NCI-H510A (cell line): Measurements from ENCODE around the gene OR6J1.
"Not testable (repeated sequence)": the region's sequence is repeated elsewhere in the genome, so short reads cannot be mapped to it uniquely, and the experiment has no call there.

Experiments used
- DNase-seq: peaks from one replicate; lab custom pipeline; 2025; lab: John Stamatoyannopoulos, UW

Gene OR6J1

DNA sequence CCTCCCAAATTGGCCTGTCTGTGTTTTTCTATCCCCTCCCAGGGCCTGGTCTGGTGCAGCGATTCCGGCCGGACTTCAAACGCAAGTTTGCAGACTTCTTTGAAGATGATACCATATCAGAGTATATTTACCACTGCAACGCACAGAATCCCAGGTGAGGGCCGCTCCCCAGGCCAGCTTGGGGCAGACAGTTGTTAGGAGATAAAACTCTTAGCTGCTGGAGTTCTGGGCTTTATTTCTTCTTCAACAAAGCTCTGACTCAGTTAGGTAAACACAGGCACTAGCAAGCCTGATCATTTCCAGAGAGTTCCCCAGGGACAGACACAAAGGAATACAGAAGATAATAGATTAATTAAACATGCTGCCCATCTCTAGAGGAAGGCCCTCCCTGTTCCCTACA is 37.8 kb downstream of the OR6J1 start:
- no peak for DNase-seq

- no peak for DNase-seq
Measured at GRCh38 chr14:22602862-22603261, 41.3 kb downstream of the OR6J1 start.

DNA sequence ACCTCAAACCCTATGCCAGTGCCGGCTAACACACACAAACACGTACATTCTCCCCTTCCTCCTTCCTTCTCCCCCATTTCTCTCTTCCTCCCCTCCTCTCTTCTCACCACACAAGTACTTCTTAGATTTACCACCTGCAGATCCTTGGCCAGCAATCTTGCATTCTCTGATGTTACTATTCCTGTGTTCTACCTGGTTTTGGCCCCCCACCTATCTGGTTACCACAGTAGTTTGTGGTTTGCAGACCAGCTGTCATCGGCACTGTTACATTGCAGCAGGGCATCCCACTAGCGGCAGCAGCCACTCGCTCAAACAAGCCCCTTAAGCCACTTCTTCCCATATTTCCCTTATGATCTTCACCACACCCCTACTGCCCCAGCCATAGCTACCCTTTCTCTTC is 42.2 kb downstream of the OR6J1 start:
- no peak for DNase-seq

GRCh38 chr14:22601456-22601855 is 42.7 kb downstream of the OR6J1 start:
- DNase-seq = no peak

DNA sequence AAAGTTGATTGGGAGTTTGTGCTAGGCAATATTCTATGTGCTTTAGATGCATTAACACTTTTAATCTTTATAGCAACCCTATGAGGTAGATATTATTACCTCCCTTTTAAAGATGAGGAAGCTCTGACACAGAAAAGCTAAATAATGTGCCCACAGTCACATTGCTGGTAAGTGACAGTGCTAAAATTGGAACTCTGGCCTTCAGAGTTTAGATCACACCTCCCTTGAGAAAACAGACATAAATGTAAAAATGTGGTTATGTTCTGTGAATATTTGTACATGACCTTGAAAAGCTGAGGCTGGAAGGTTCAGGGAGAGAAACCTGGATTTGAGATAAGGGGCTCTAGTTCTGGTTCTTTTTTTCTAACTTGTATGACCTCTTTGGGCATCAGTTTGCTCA is 44.1 kb downstream of the OR6J1 start:
- no peak for DNase-seq

DNA sequence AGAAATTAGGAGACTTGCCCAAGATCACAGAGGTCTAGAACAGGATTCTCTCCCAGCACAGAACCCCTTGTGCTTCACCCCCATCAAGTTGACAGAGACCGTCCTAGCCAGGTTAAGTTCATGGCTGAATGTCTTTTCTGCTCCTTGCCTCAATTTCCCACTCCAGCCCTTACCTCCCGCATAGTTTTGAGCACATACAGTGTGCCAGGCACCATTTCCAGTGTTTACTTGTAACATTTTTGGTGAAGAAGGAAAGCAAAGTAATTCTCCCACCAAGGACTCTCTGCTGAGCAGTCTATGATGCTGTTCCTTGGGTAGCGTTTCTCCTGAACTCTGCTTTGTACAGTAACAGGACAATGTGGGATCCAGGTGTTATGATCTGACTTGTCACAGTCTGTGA is 44.8 kb downstream of the OR6J1 start:
- DNase-seq = no peak

- peak; percentile 11 for DNase-seq
Measured at GRCh38 chr14:22598896-22599244, 45.3 kb downstream of the OR6J1 start.

DNA sequence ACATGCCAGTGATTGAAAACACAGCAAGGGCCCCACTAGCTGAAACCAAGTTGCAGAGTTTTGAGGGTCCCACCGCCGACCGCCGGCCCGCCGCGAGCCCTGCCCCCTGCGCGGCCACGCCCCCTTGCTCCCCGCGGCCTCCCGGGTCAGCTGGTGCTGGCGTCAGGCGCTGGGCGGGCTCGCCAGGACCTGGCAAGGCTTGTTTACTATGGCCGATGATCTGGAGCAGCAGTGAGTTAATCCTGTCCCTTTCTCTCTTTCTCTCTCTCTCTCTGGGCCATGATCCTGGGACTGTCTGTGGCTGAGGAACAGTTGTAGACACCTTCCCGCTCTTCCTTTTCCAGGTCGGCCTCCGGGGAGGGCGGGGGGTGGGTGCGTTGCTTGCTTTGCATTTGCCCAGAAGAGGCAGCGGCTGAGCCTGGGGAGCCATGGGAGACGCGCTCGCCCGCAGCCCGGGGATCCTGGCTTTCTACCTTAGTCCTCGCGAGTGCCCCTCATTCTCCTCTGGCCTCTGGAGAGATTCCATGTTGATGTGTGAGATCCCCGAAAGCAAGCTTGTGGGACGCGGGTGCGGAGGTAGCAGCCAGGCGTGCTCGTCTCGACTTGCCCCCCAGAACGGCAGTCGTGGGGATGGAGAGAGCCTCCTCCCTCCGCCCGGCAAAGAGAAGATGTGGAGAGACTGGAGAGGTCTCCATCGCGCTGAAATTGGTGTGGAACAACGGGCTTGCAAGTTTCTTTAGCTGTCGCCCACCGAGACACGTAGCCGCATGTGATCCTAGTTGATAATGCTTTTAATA is 45.9 kb downstream of the OR6J1 start, which contains the start of gene ABHD4:
TSS of gene ABHD4 (plus strand) at position 202 of the 797 bp plus-strand sequence. CDS start at position 209, 7 bp downstream.
- peak; percentile 52 for DNase-seq

- no peak for DNase-seq
Measured at GRCh38 chr14:22597771-22598098, 46.4 kb downstream of the OR6J1 start.

DNA sequence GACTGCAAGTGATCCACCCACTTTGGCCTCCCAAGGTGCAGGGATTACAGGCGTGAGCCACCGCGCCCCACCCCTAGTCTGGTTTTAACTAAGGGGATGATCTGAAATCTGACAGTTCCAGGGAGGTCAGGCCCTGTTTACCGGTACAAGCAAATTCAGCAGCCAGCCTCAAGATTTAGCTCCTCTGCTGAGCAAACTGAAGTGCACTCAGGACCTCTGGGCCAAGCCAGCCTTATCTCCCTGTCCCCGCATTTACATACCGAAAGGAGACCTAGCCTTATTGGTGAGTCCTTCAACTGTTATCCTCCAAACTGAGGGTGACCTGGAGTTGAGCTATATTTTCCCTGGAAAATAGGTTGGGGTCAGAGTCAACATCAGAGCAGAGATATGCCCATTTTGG is 46.9 kb downstream of the OR6J1 start:
- no peak for DNase-seq

GRCh38 chr14:22596354-22596879 is 47.7 kb downstream of the OR6J1 start:
- DNase-seq = no peak

GRCh38 chr14:22594156-22594716 is 49.9 kb downstream of the OR6J1 start:
- no peak for DNase-seq

DNA sequence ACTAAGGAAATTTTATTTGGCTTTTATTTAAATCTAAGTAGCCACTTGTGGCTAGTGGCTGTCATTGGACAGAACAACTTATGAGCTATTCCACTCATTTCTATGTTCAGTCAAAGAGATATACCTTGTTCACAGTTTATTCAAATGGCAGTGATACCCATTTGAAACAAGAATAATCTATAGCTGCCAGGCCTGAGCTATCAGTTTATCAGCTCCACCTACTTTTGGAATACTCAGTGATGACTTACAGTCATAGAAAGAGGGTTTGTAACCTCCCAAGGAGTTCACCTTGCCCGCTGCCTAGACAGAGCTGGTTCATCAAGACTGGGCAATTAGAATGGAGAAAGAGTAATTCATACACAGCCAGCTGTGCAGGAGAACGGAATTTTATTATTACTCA is 50.6 kb downstream of the OR6J1 start:
- DNase-seq = no peak

- no peak for DNase-seq
Measured at GRCh38 chr14:22593189-22593588, 51.0 kb downstream of the OR6J1 start.

GRCh38 chr14:22589096-22589839 is 54.9 kb downstream of the OR6J1 start, which contains the start of gene DAD1:
Gene DAD1, minus strand, starts transcription at chr14:22589224. Its CDS starts 67 bp downstream, at chr14:22589157.
- DNase-seq = peak; percentile 94

GRCh38 chr14:22588526-22589095 is 55.5 kb downstream of the OR6J1 start:
- DNase-seq = no peak

- DNase-seq = not testable (repeated sequence)
Measured at GRCh38 chr14:22587677-22588422, 56.3 kb downstream of the OR6J1 start.

DNA sequence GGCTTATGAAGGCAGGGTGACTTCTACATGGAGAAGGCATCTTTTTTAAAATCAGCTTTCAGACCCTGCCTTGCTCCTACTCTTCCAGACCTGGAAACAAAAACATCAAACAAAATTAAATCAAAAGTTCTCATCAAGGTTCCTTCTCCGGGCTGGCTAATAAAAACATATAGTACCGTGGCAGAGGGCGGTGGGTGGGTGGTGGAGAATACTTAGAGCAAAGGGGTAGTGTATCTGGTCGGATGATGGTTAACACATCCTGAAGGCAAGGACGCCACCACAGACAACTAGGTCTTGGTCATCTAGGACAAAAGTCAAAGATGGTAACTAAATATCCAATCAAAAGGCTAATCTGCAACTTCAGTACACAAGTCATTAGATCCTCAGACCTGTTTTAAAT is 56.9 kb downstream of the OR6J1 start:
- DNase-seq = no peak

DNA sequence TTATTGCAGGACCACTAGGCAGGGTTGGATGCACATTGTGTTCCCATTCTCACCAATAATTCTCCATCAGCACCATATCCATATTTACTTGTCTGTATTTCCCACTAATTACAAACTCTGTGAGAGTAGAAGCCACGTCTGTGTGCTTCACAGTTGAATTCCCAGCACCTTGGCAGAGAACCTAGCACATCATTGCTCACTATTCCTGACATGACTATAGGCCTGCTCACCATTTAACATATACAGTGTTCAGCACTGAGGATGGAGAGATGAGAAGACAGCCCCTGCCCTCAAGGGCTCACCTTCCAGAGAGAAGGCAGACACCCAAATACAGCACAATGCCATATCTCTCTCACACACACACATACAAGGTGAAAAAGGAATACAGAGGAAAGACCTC is 60.2 kb downstream of the OR6J1 start:
- no peak for DNase-seq
